ENCODE measurements around the gene NHSL2. TPM values are rescaled to one million over a fixed set of nuclear protein-coding genes. Genes with fewer than 3 reads are reported as not detected.

NHSL2 gene
- total RNA-seq, 4 donors from 2014 or later, result 10.4 to 35.8 (median 13.9) TPM

DNA sequence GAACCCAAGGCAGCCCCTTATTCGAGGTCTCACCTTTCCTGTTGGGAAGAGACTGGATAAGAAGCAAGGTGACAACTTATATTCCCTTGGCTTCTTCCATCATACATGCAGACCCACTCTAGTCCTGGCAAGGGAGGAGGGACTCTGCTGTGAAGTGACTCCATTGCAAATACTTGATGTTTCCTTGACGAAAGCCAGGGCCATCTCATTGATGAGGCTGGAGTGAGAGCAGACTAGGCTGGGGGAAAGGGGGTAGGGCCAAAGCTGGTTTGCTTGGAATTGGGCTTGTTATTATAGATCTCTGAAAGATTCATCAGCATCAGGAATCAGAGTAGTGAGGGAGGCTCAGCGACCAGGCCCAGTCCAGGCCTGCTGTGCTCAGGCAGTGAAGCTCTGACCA lies 2.3 kb upstream of the NHSL2 start:
- Histone ChIP-seq H3K4me3 (no peak overlapping the region), H3K4me1 (peaks cover 0 to 15% (median 0%) of the 10 kb centered on the region in 3 donors), H3K27me3 (peaks cover 29% of the 10 kb centered on the region), H3K27ac (no peak overlapping the region), H3K9me3 (no peaks in the 10 kb centered on the region), H3K36me3 (no peaks in the 10 kb centered on the region)
- TF ChIP-seq EP300 (IDR thresholded peaks at IDR 0.05) (no peak), CTCF (IDR thresholded peaks at IDR 0.05) (no peak), POLR2A (IDR thresholded peaks at IDR 0.05) (no peak), POLR2AphosphoS5 (IDR thresholded peaks at IDR 0.05) (no peak)
- ATAC-seq, result no peak
- WGBS, 2 donors (ENCODE audit: low coverage in 1 of 2), result 52% methylated on average over 2 of the region's 3 CpGs; no CpG with 5 or more reads in 1 of the 2 donors

DNA sequence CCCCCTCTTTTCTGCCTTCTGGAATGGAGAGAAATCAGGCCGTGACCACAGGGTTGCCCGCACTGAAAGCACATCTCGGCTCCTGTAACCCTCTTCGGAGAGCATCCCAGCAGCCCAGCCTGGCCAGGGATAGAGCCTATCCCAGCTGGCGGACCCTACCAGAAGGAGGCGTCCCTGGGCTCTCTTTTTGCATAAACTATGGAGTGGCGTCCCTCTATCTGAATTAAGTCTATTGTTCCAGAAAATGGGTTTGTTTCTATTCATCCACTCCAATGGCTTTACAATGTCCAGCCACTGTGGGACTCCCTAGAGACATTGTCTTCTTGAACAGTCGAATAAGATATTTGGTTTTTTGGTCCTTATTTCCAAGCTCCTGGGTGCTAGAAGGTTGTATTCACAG lies 689 bp upstream of the NHSL2 start:
- Histone ChIP-seq H3K36me3 (no peaks in the 10 kb centered on the region), H3K27ac (peak overlapping the region in 1 of 4 donors; percentile 75), H3K9me3 (no peaks in the 10 kb centered on the region), H3K4me3 (peak overlapping the region in 1 of 2 donors; percentile 56), H3K4me1 (peaks cover 0 to 15% (median 0%) of the 10 kb centered on the region in 3 donors), H3K27me3 (peaks cover 29% of the 10 kb centered on the region)
- ATAC-seq, result no peak
- 40% methylated on average over 7 of the region's 8 CpGs; no CpG with 5 or more reads in 1 of the 2 donors for WGBS, 2 donors (ENCODE audit: low coverage in 1 of 2)
- TF ChIP-seq POLR2A (IDR thresholded peaks at IDR 0.05) (no peak), CTCF (IDR thresholded peaks at IDR 0.05) (peak in 1 of 4 experiments; percentile 25)

- H3K4me3 ChIP-seq, result peak overlapping the region; percentile 51 to 56
- peaks cover 29% of the 10 kb centered on the region for H3K27me3 ChIP-seq
- no peaks in the 10 kb centered on the region for H3K36me3 ChIP-seq
- no CpG with 5 or more reads among the region's 85 CpGs for WGBS, 2 donors (ENCODE audit: low coverage in 1 of 2)
- TF ChIP-seq POLR2A (IDR thresholded peaks at IDR 0.05), result no peak
- TF ChIP-seq POLR2AphosphoS5 (IDR thresholded peaks at IDR 0.05), result no peak
- TF ChIP-seq EP300 (IDR thresholded peaks at IDR 0.05), result no peak
- TF ChIP-seq CTCF (IDR thresholded peaks at IDR 0.05), result peak in 2 of 4 experiments; percentile 6 to 36
- ATAC-seq, result peak; percentile 54
- H3K27ac ChIP-seq, result peak overlapping the region in 3 of 4 donors; percentile 1 to 75 (median 66)
- H3K4me1 ChIP-seq, result peaks cover 0 to 15% (median 0%) of the 10 kb centered on the region in 3 donors
- no peaks in the 10 kb centered on the region for H3K9me3 ChIP-seq
Measured at GRCh38 chrX:71910986-71911730, 513 bp downstream of the NHSL2 start.

- Histone ChIP-seq H3K27ac (peak overlapping the region in 3 of 4 donors; percentile 1 to 75 (median 66)), H3K4me3 (peak overlapping the region; percentile 51 to 56), H3K9me3 (no peaks in the 10 kb centered on the region), H3K4me1 (peaks cover 0 to 15% (median 0%) of the 10 kb centered on the region in 3 donors), H3K27me3 (peaks cover 29% of the 10 kb centered on the region), H3K36me3 (no peaks in the 10 kb centered on the region)
- no peak for TF ChIP-seq POLR2AphosphoS5 (IDR thresholded peaks at IDR 0.05)
- no peak for TF ChIP-seq CTCF (IDR thresholded peaks at IDR 0.05)
- TF ChIP-seq EP300 (IDR thresholded peaks at IDR 0.05), result no peak
- TF ChIP-seq POLR2A (IDR thresholded peaks at IDR 0.05), result no peak
- peak; percentile 54 for ATAC-seq
- 7% methylated on average over 6 of the region's 29 CpGs; no CpG with 5 or more reads in 1 of the 2 donors for WGBS, 2 donors (ENCODE audit: low coverage in 1 of 2)
Measured at GRCh38 chrX:71911731-71912050, 1.0 kb downstream of the NHSL2 start.

GRCh38 chrX:71912156-71912555 lies 1.5 kb downstream of the NHSL2 start:
- Histone ChIP-seq H3K27ac (peak overlapping the region in 3 of 4 donors; percentile 1 to 75 (median 66)), H3K4me1 (peaks cover 0 to 15% (median 0%) of the 10 kb centered on the region in 3 donors), H3K36me3 (no peaks in the 10 kb centered on the region), H3K4me3 (peak overlapping the region in 1 of 2 donors; percentile 56), H3K27me3 (peaks cover 29% of the 10 kb centered on the region), H3K9me3 (no peaks in the 10 kb centered on the region)
- 40% methylated on average over 1 of the region's 7 CpGs; no CpG with 5 or more reads in 1 of the 2 donors for WGBS, 2 donors (ENCODE audit: low coverage in 1 of 2)
- ATAC-seq, result no peak
- TF ChIP-seq POLR2A (IDR thresholded peaks at IDR 0.05), result no peak

All from gastroesophageal sphincter (tissue), 4 donors.